RWPE2 (cell line): ENCODE data around the gene IDI2.

Source experiments
- ATAC-seq: fragments of 200-7000 bp; cut with Tn5 transposase; 3 replicates; pipeline ENCODE4 v1.9.1; 2021; ENCODE audit warnings: low read depth
- DNase-seq: peaks from one replicate; pipeline ENCODE4 v3.0.0-alpha.2; 2020; ENCODE audit warnings: low spot score
- H3K27ac ChIP-seq: fragments of 450-650 bp; 2 replicates; pipeline ENCODE4 v1.5.1; 2017; ENCODE audit warnings: mild to moderate bottlenecking; ENCODE audit not compliant: poor library complexity, severe bottlenecking
- H3K27me3 ChIP-seq: fragments of 250-450 bp; sonication (Bioruptor Pico); 2 replicates; pipeline ENCODE4 v1.5.1; 2021; ENCODE audit warnings: mild to moderate bottlenecking, moderate library complexity; ENCODE audit not compliant: insufficient read depth, poor library complexity, severe bottlenecking
- H3K36me3 ChIP-seq: fragments of 250-450 bp; sonication (Bioruptor Pico); 2 replicates; pipeline ENCODE4 v1.5.1; 2020; ENCODE audit warnings: low read depth, mild to moderate bottlenecking, moderate library complexity
- H3K4me1 ChIP-seq: fragments of 250-450 bp; sonication (Bioruptor Pico); 2 replicates; pipeline ENCODE4 v1.5.1; 2021; ENCODE audit warnings: mild to moderate bottlenecking, moderate library complexity; ENCODE audit not compliant: insufficient read depth, poor library complexity, severe bottlenecking
- H3K4me3 ChIP-seq: fragments of 250-450 bp; sonication (Bioruptor Pico); 2 replicates; pipeline ENCODE4 v1.5.1; 2021; ENCODE audit warnings: mild to moderate bottlenecking, moderate library complexity; ENCODE audit not compliant: severe bottlenecking
- H3K9me3 ChIP-seq: fragments of 250-450 bp; sonication (Bioruptor Pico); 2 replicates; pipeline ENCODE4 v1.5.1; 2021; ENCODE audit warnings: mild to moderate bottlenecking, moderate library complexity; ENCODE audit not compliant: severe bottlenecking
- TF ChIP-seq, protein P1 (sequence below): fragments of 450-650 bp; IDR thresholded peaks from one replicate; pipeline ENCODE4 v1.5.1; 2017; ENCODE audit warnings: mild to moderate bottlenecking, moderate library complexity; ENCODE audit not compliant: poor library complexity, severe bottlenecking

IDI2 gene

GRCh38 chr10:1009071-1009494 lies 16.6 kb downstream of the IDI2 start:
- TF ChIP-seq, protein P1, sequence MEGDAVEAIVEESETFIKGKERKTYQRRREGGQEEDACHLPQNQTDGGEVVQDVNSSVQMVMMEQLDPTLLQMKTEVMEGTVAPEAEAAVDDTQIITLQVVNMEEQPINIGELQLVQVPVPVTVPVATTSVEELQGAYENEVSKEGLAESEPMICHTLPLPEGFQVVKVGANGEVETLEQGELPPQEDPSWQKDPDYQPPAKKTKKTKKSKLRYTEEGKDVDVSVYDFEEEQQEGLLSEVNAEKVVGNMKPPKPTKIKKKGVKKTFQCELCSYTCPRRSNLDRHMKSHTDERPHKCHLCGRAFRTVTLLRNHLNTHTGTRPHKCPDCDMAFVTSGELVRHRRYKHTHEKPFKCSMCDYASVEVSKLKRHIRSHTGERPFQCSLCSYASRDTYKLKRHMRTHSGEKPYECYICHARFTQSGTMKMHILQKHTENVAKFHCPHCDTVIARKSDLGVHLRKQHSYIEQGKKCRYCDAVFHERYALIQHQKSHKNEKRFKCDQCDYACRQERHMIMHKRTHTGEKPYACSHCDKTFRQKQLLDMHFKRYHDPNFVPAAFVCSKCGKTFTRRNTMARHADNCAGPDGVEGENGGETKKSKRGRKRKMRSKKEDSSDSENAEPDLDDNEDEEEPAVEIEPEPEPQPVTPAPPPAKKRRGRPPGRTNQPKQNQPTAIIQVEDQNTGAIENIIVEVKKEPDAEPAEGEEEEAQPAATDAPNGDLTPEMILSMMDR, result no peak
- Histone ChIP-seq H3K4me1 (no peaks in the 10 kb centered on the region), H3K36me3 (peaks cover 87% of the 10 kb centered on the region), H3K4me3 (no peak overlapping the region), H3K9me3 (no peaks in the 10 kb centered on the region), H3K27me3 (no peaks in the 10 kb centered on the region), H3K27ac (no peak overlapping the region)
- no peak for DNase-seq
- ATAC-seq, result no peak

DNA sequence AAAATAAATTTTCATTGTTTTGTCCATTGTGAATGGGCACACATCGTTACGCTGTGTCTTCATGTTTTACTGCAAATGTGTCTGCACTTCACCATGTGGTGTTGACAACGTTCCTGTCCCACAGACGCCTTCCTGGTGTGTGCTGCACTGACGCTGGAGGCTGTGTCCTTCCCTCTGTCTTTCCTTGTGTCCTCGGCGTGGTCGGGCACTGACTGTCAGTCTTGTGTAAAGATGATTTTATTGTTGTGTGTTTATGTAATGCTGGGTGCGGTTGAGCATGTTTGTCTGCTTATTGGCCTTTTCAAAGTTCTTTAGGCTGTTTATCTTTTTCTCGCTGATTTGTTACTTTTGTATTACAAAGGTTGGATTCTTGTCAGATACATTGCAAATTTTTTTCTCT lies 18.1 kb downstream of the IDI2 start:
- TF ChIP-seq, protein P1, result no peak
- H3K27me3 ChIP-seq, result no peaks in the 10 kb centered on the region
- H3K4me3 ChIP-seq, result no peak overlapping the region
- H3K36me3 ChIP-seq, result peaks cover 87% of the 10 kb centered on the region
- no peak overlapping the region for H3K27ac ChIP-seq
- H3K9me3 ChIP-seq, result no peaks in the 10 kb centered on the region
- ATAC-seq (no peak), DNase-seq (no peak)
- no peaks in the 10 kb centered on the region for H3K4me1 ChIP-seq

- H3K27me3 ChIP-seq, result no peaks in the 10 kb centered on the region
- H3K9me3 ChIP-seq, result no peaks in the 10 kb centered on the region
- TF ChIP-seq, protein P1, result no peak
- no peak overlapping the region for H3K4me3 ChIP-seq
- no peak for ATAC-seq
- H3K27ac ChIP-seq, result no peak overlapping the region
- peaks cover 87% of the 10 kb centered on the region for H3K36me3 ChIP-seq
- no peak for DNase-seq
- H3K4me1 ChIP-seq, result no peaks in the 10 kb centered on the region
Observed at GRCh38 chr10:1006573-1006972, 19.1 kb downstream of the IDI2 start.

DNA sequence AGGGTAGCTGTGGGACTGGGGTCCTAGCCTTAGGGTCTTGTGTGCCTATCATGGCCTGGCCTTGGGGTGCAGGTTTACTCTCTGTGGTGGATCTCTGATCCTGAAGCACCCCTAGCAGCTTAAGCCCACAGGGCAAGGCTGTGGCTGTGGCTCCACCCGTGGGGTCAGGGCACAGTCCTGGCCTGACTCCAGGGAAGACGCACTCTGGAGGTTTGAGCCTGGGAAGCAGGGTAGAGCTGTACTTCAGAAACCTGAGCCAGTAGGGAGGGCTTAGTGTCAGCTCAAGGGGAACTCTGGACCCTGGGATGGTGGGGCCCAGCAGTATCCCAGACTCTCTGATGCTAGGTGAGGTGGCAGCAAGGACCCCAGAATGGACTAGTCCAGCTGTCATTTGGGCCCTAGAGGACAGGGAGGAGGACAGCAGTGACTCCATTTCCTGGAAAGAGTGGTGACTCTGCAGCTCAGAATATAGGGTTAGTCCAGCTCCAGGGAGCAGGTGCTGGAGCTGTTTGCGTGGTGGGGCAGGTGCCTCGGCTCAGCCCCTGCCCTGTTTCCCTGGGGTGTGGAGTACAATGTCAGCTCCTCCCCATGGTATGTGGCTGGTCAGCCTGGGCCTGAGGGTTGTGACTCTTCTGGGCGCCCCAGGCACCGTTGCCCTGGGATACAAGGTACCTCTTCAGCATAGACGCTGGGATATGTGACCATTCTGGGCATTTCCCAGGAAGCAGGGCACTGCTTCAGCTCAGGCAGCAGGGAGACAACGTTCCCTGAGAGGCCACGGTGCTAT lies 21.6 kb downstream of the IDI2 start:
- no peaks in the 10 kb centered on the region for H3K27me3 ChIP-seq
- ATAC-seq (no peak), DNase-seq (no peak)
- no peaks in the 10 kb centered on the region for H3K9me3 ChIP-seq
- H3K4me3 ChIP-seq, result no peak overlapping the region
- no peak overlapping the region for H3K27ac ChIP-seq
- H3K36me3 ChIP-seq, result peaks cover 94% of the 10 kb centered on the region
- TF ChIP-seq, protein P1, result no peak
- no peaks in the 10 kb centered on the region for H3K4me1 ChIP-seq

GRCh38 chr10:1002425-1003006 lies 23.1 kb downstream of the IDI2 start:
- Histone ChIP-seq H3K9me3 (no peaks in the 10 kb centered on the region), H3K27ac (no peak overlapping the region), H3K36me3 (peaks cover 94% of the 10 kb centered on the region), H3K27me3 (no peaks in the 10 kb centered on the region), H3K4me3 (no peak overlapping the region), H3K4me1 (no peaks in the 10 kb centered on the region)
- DNase-seq (no peak), ATAC-seq (no peak)
- TF ChIP-seq, protein P1, result no peak
